CD4-positive, alpha-beta T cell treated with Interleukin-15 for 1 hour (primary cell): ENCODE measurements around the gene TMEM19.
"Not testable (repeated sequence)": the region's sequence is repeated elsewhere in the genome, so short reads cannot be mapped to it uniquely, and the experiment has no call there.

Source experiments
- DNase-seq: peaks from one replicate; pipeline ENCODE4 v3.0.0-alpha.2; 2020

TMEM19 gene

GRCh38 chr12:71666259-71666658 lies 19.6 kb upstream of the TMEM19 start:
- no peak for DNase-seq

GRCh38 chr12:71671311-71671710 lies 14.6 kb upstream of the TMEM19 start:
- DNase-seq = no peak

- DNase-seq = no peak
These were observed 14.1 kb upstream of the TMEM19 start for GRCh38 chr12:71671816-71672215.

- DNase-seq = no peak
These were observed 3.4 kb upstream of the TMEM19 start for GRCh38 chr12:71682466-71682865.

GRCh38 chr12:71683633-71684032 lies 2.2 kb upstream of the TMEM19 start:
- DNase-seq = no peak

GRCh38 chr12:71684081-71684480 lies 1.8 kb upstream of the TMEM19 start:
- no peak for DNase-seq

- no peak for DNase-seq
These were observed 473 bp upstream of the TMEM19 start for GRCh38 chr12:71685312-71685906.

- no peak for DNase-seq
These were observed 760 bp downstream of the TMEM19 start for GRCh38 chr12:71686658-71687025.

GRCh38 chr12:71687172-71687571 lies 1.3 kb downstream of the TMEM19 start:
- DNase-seq = not testable (repeated sequence)

GRCh38 chr12:71688961-71689570 lies 3.2 kb downstream of the TMEM19 start:
- no peak for DNase-seq

GRCh38 chr12:71691504-71692129 lies 5.7 kb downstream of the TMEM19 start:
- DNase-seq = no peak

GRCh38 chr12:71693126-71693525 lies 7.2 kb downstream of the TMEM19 start:
- DNase-seq = no peak

- not testable (repeated sequence) for DNase-seq
These were observed 7.8 kb downstream of the TMEM19 start for GRCh38 chr12:71693651-71694050.

- DNase-seq = no peak
These were observed 8.4 kb downstream of the TMEM19 start for GRCh38 chr12:71694099-71694820.

GRCh38 chr12:71695782-71696181 lies 9.9 kb downstream of the TMEM19 start:
- no peak for DNase-seq

- not testable (repeated sequence) for DNase-seq
These were observed 16.3 kb downstream of the TMEM19 start for GRCh38 chr12:71702181-71702580.

- DNase-seq = no peak
These were observed 16.7 kb downstream of the TMEM19 start for GRCh38 chr12:71702590-71702989.

GRCh38 chr12:71703206-71703605 lies 17.3 kb downstream of the TMEM19 start:
- no peak for DNase-seq

GRCh38 chr12:71704920-71705319 lies 19.0 kb downstream of the TMEM19 start:
- DNase-seq = no peak

GRCh38 chr12:71708658-71709057 lies 22.8 kb downstream of the TMEM19 start:
- DNase-seq = no peak

GRCh38 chr12:71710276-71711125 lies 24.6 kb downstream of the TMEM19 start:
- no peak for DNase-seq

- DNase-seq = no peak
These were observed 32.7 kb downstream of the TMEM19 start for GRCh38 chr12:71718611-71719010.
